Retina (tissue), 1 donor: ENCODE data around the gene CAPN5.
A peak's percentile ranks its signal among the peaks of the same experiment; 100 is the strongest.

Experiments used
- DNase-seq: peaks from one replicate; pipeline ENCODE4 v3.0.0-alpha.2; 2016

Gene CAPN5

GRCh38 chr11:77121876-77122575, 55.3 kb downstream of the CAPN5 start:
- DNase-seq: no peak

GRCh38 chr11:77122576-77123212, 55.9 kb downstream of the CAPN5 start:
- no peak for DNase-seq

- no peak for DNase-seq
These were observed 56.8 kb downstream of the CAPN5 start for GRCh38 chr11:77123591-77123990.

- no peak for DNase-seq
These were observed 57.3 kb downstream of the CAPN5 start for GRCh38 chr11:77124041-77124440.

- DNase-seq: no peak
These were observed 57.7 kb downstream of the CAPN5 start for GRCh38 chr11:77124488-77124887.

- no peak for DNase-seq
These were observed 58.4 kb downstream of the CAPN5 start for GRCh38 chr11:77125191-77125590.

GRCh38 chr11:77125695-77126094, 58.9 kb downstream of the CAPN5 start:
- no peak for DNase-seq

GRCh38 chr11:77126156-77126775, 59.5 kb downstream of the CAPN5 start:
- no peak for DNase-seq

GRCh38 chr11:77126861-77127234, 60.1 kb downstream of the CAPN5 start:
- DNase-seq: no peak

GRCh38 chr11:77127235-77127911, 60.6 kb downstream of the CAPN5 start:
- DNase-seq: peak; percentile 93

GRCh38 chr11:77127920-77128691, 61.3 kb downstream of the CAPN5 start, which contains the start of gene MYO7A:
TSS of gene MYO7A (plus strand) at chr11:77128246. CDS start at chr11:77130635, 2,389 bp downstream.
- DNase-seq: peak; percentile 86

GRCh38 chr11:77129069-77129841, 62.5 kb downstream of the CAPN5 start:
- no peak for DNase-seq

GRCh38 chr11:77129842-77130756, 63.3 kb downstream of the CAPN5 start:
- no peak for DNase-seq

- no peak for DNase-seq
These were observed 64.2 kb downstream of the CAPN5 start for GRCh38 chr11:77130763-77131513.

- DNase-seq: no peak
These were observed 64.8 kb downstream of the CAPN5 start for GRCh38 chr11:77131560-77131959.

- no peak for DNase-seq
These were observed 68.3 kb downstream of the CAPN5 start for GRCh38 chr11:77135069-77135468.

GRCh38 chr11:77136074-77136473, 69.3 kb downstream of the CAPN5 start:
- DNase-seq: no peak

- no peak for DNase-seq
These were observed 70.1 kb downstream of the CAPN5 start for GRCh38 chr11:77136784-77137420.

- DNase-seq: no peak
These were observed 70.7 kb downstream of the CAPN5 start for GRCh38 chr11:77137421-77137820.
